Adipose tissue (tissue), 3 donors: ENCODE results near the gene VARS1. TPM values are rescaled to one million over a fixed set of nuclear protein-coding genes. Genes with fewer than 3 reads are reported as not detected.

Experiments
- H3K27ac ChIP-seq: one replicate; pipeline ENCODE4 v1.5.1; 2013; ENCODE audit warnings: low read depth, low read length
- whole genome bisulfite sequencing, 3 donors: extraction: QIAGEN DNeasy Blood & Tissue Kit; methylation state at CpG; one replicate each; pipeline ENCODE4 v1.1.7; 2013; 5-methylcytosine and 5-hydroxymethylcytosine counted together
- polyA plus RNA-seq, 3 donors: library from polyadenylated mRNA; stranded (reverse); fragments of 200-250 nt; gene quantifications; one replicate each; pipeline ENCODE4 v1.2.3, GENCODE V29; 2013
- donor health status: healthy with polysubstance abuse.
- donor health status: Bipolar disorder and iron deficiency.
- donor health status: healthy.

Gene VARS1
- polyA plus RNA-seq, 3 donors, result 24.2 to 38.6 (median 29.1) TPM

GRCh38 chr6:31762878-31763618, 32.5 kb downstream of the VARS1 start:
- H3K27ac ChIP-seq, result no peak overlapping the region

GRCh38 chr6:31762356-31762755, 33.2 kb downstream of the VARS1 start, which contains the start of gene SAPCD1:
Gene SAPCD1 (plus strand): TSS chr6:31762656. CDS start chr6:31763055, 399 bp downstream.
- WGBS, 3 donors, result 73 to 83% (median 80%) methylated on average over 4 of the region's 4 CpGs
- no peak within 1 kb of the TSS for H3K27ac ChIP-seq

More at GRCh38 chr6:31762878-31763618, 32.5 kb downstream of the VARS1 start:
- 65 to 80% (median 76%) methylated on average over 8 of the region's 8 CpGs for WGBS, 3 donors

GRCh38 chr6:31761343-31761742, 34.2 kb downstream of the VARS1 start:
- no peak overlapping the region for H3K27ac ChIP-seq
- 97 to 99% (median 97%) methylated on average over 8 of the region's 8 CpGs for WGBS, 3 donors

- 85 to 95% (median 93%) methylated on average over 5 of the region's 5 CpGs for WGBS, 3 donors
Observed at GRCh38 chr6:31760790-31761189, 34.8 kb downstream of the VARS1 start.

GRCh38 chr6:31758281-31758680, 37.3 kb downstream of the VARS1 start:
- H3K27ac ChIP-seq, result no peak overlapping the region
- 90 to 97% (median 95%) methylated on average over 2 of the region's 2 CpGs for WGBS, 3 donors

More at GRCh38 chr6:31760790-31761189, 34.8 kb downstream of the VARS1 start:
- no peak overlapping the region for H3K27ac ChIP-seq

- no peak overlapping the region for H3K27ac ChIP-seq
- 65 to 76% (median 73%) methylated on average over 8 of the region's 8 CpGs for WGBS, 3 donors
Observed at GRCh38 chr6:31752739-31753319, 42.7 kb downstream of the VARS1 start.

- WGBS, 3 donors, result 85 to 95% (median 88%) methylated on average over 7 of the region's 7 CpGs
- no peak overlapping the region for H3K27ac ChIP-seq
Observed at GRCh38 chr6:31750411-31751022, 45.0 kb downstream of the VARS1 start.

- WGBS, 3 donors, result 85 to 95% (median 91%) methylated on average over 8 of the region's 8 CpGs
- H3K27ac ChIP-seq, result no peak overlapping the region
Observed at GRCh38 chr6:31749301-31750036, 46.1 kb downstream of the VARS1 start.

Other genes with a start within 250 kb of the VARS1 start
- gene ATP6V1G2, start 249.1 kb downstream of the VARS1 start, polyA plus RNA-seq, result 1 to 10 TPM in 1 of 3 donors, under 1 TPM in 2; 0.48 to 1.8 (median 0.81) TPM
- 10 to 100 TPM; 21.5 to 40.3 (median 25.0) TPM for gene NFKBIL1, start 248.1 kb downstream of the VARS1 start, polyA plus RNA-seq
- under 1 TPM in 2 of 3 donors, not detected in 1; 0.08 to 0.21 TPM for gene LTA, start 223.5 kb downstream of the VARS1 start, polyA plus RNA-seq
- 1 to 10 TPM in 1 of 3 donors, under 1 TPM in 2; 0.16 to 1.1 (median 0.56) TPM for gene TNF, start 220.2 kb downstream of the VARS1 start, polyA plus RNA-seq
- 1 to 10 TPM; 1.9 to 6.7 (median 5.3) TPM for gene LTB, start 213.3 kb downstream of the VARS1 start, polyA plus RNA-seq
- 10 to 100 TPM in 2 of 3 donors, 1 to 10 TPM in 1; 3.1 to 41.1 (median 32.1) TPM for gene LST1, start 209.5 kb downstream of the VARS1 start, polyA plus RNA-seq
- under 1 TPM in 2 of 3 donors, not detected in 1; 0.14 to 0.39 TPM for gene NCR3, start 202.7 kb downstream of the VARS1 start, polyA plus RNA-seq
- 100 to 1,000 TPM in 1 of 3 donors, 10 to 100 TPM in 1, 1 to 10 TPM in 1; 7.9 to 180 (median 63.1) TPM for gene AIF1, start 180.5 kb downstream of the VARS1 start, polyA plus RNA-seq
- 100 to 1,000 TPM in 2 of 3 donors, 10 to 100 TPM in 1; 47.8 to 112 (median 110) TPM for gene PRRC2A, start 175.0 kb downstream of the VARS1 start, polyA plus RNA-seq
- gene BAG6, start 143.1 kb downstream of the VARS1 start, polyA plus RNA-seq, result 100 to 1,000 TPM; 109 to 202 (median 189) TPM
- 1 to 10 TPM; 2.0 to 6.5 (median 3.6) TPM for gene APOM, start 139.9 kb downstream of the VARS1 start, polyA plus RNA-seq
- gene C6orf47, start 135.0 kb downstream of the VARS1 start, polyA plus RNA-seq, result 10 to 100 TPM in 2 of 3 donors, 1 to 10 TPM in 1; 8.8 to 17.0 (median 14.1) TPM
- gene GPANK1, start 130.8 kb downstream of the VARS1 start, polyA plus RNA-seq, result 10 to 100 TPM in 2 of 3 donors, 1 to 10 TPM in 1; 9.7 to 16.6 (median 14.0) TPM
- gene CSNK2B, start 129.7 kb downstream of the VARS1 start, polyA plus RNA-seq, result 100 to 1,000 TPM; 103 to 186 (median 172) TPM
- gene LY6G5B, start 125.8 kb downstream of the VARS1 start, polyA plus RNA-seq, result 1 to 10 TPM; 4.2 to 9.8 (median 4.8) TPM
- gene LY6G5C, start 114.7 kb downstream of the VARS1 start, polyA plus RNA-seq, result 1 to 10 TPM; 1.2 to 3.5 (median 2.4) TPM
- 10 to 100 TPM; 28.5 to 39.8 (median 30.5) TPM for gene ABHD16A, start 92.4 kb downstream of the VARS1 start, polyA plus RNA-seq
- gene LY6G6F, start 88.9 kb downstream of the VARS1 start, polyA plus RNA-seq, result under 1 TPM in 1 of 3 donors, not detected in 2; 0.45 TPM
- not detected for gene LY6G6D, start 80.4 kb downstream of the VARS1 start, polyA plus RNA-seq
- gene LY6G6C, start 74.0 kb downstream of the VARS1 start, polyA plus RNA-seq, result under 1 TPM in 1 of 3 donors, not detected in 2; 0.16 TPM
- gene MPIG6B, start 72.4 kb downstream of the VARS1 start, polyA plus RNA-seq, result under 1 TPM in 2 of 3 donors, not detected in 1; 0.06 to 0.22 TPM
- gene DDAH2, start 66.5 kb downstream of the VARS1 start, polyA plus RNA-seq, result 100 to 1,000 TPM in 2 of 3 donors, 10 to 100 TPM in 1; 21.9 to 213 (median 122) TPM
- gene CLIC1, start 59.2 kb downstream of the VARS1 start, polyA plus RNA-seq, result 100 to 1,000 TPM; 140 to 335 (median 301) TPM
- gene MSH5, start 55.7 kb downstream of the VARS1 start, polyA plus RNA-seq, result 1 to 10 TPM; 2.4 to 4.4 (median 3.9) TPM
- gene SAPCD1, start 33.1 kb downstream of the VARS1 start, polyA plus RNA-seq, result 1 to 10 TPM in 1 of 3 donors, under 1 TPM in 1, not detected in 1; 0.51 to 1.4 TPM
- gene VWA7, start 18.4 kb downstream of the VARS1 start, polyA plus RNA-seq, result 1 to 10 TPM in 1 of 3 donors, under 1 TPM in 1, not detected in 1; 0.61 to 2.1 TPM
- 10 to 100 TPM; 29.7 to 55.0 (median 38.1) TPM for gene LSM2, start 11.2 kb upstream of the VARS1 start, polyA plus RNA-seq
- 1 to 10 TPM in 1 of 3 donors, under 1 TPM in 2; 0.59 to 1.0 (median 0.80) TPM for gene HSPA1L, start 19.5 kb upstream of the VARS1 start, polyA plus RNA-seq
- gene HSPA1A, start 19.8 kb upstream of the VARS1 start, polyA plus RNA-seq, result 100 to 1,000 TPM in 1 of 3 donors, 10 to 100 TPM in 2; 32.5 to 514 (median 76.3) TPM
- gene HSPA1B, start 32.0 kb upstream of the VARS1 start, polyA plus RNA-seq, result 100 to 1,000 TPM in 1 of 3 donors, 10 to 100 TPM in 2; 40.9 to 501 (median 47.1) TPM
- 10 to 100 TPM; 26.2 to 33.8 (median 31.5) TPM for gene NEU1, start 67.1 kb upstream of the VARS1 start, polyA plus RNA-seq
- gene SLC44A4, start 83.2 kb upstream of the VARS1 start, polyA plus RNA-seq, result 1 to 10 TPM; 1.3 to 8.1 (median 6.2) TPM
- 10 to 100 TPM; 20.1 to 35.8 (median 23.0) TPM for gene EHMT2, start 101.9 kb upstream of the VARS1 start, polyA plus RNA-seq
- gene ZBTB12, start 106.3 kb upstream of the VARS1 start, polyA plus RNA-seq, result 1 to 10 TPM; 1.7 to 5.2 (median 2.2) TPM
- 10 to 100 TPM in 2 of 3 donors, 1 to 10 TPM in 1; 1.6 to 20.4 (median 18.2) TPM for gene C2, start 132.0 kb upstream of the VARS1 start, polyA plus RNA-seq
- gene CFB, start 150.3 kb upstream of the VARS1 start, polyA plus RNA-seq, result 100 to 1,000 TPM in 1 of 3 donors, 10 to 100 TPM in 2; 23.8 to 211 (median 49.8) TPM
- 10 to 100 TPM; 38.8 to 60.8 (median 53.2) TPM for gene NELFE, start 163.2 kb upstream of the VARS1 start, polyA plus RNA-seq
- gene SKIC2, start 163.4 kb upstream of the VARS1 start, polyA plus RNA-seq, result 10 to 100 TPM; 28.7 to 62.6 (median 59.6) TPM
- 10 to 100 TPM; 10.4 to 20.8 (median 15.8) TPM for gene DXO, start 176.4 kb upstream of the VARS1 start, polyA plus RNA-seq
- gene C4A, start 186.3 kb upstream of the VARS1 start, polyA plus RNA-seq, result 100 to 1,000 TPM in 2 of 3 donors, 10 to 100 TPM in 1; 20.8 to 180 (median 112) TPM
- gene C4B, start 219.0 kb upstream of the VARS1 start, polyA plus RNA-seq, result 100 to 1,000 TPM in 1 of 3 donors, 10 to 100 TPM in 2; 22.4 to 207 (median 93.8) TPM
- 1 to 10 TPM in 2 of 3 donors, under 1 TPM in 1; 0.71 to 2.1 (median 1.4) TPM for gene CYP21A2, start 242.7 kb upstream of the VARS1 start, polyA plus RNA-seq